Stimulated activated CD8-positive, alpha-beta memory T cell treated with anti-CD3 and anti-CD28 coated beads, Interleukin-15, amount 100 ng/mL, for 1 hour (primary cell): ENCODE measurements around the gene DNAJB6.
"Not testable (repeated sequence)": the region's sequence is repeated elsewhere in the genome, so short reads cannot be mapped to it uniquely, and the experiment has no call there.

ENCODE experiments used
- DNase-seq: peaks from one replicate; pipeline ENCODE4 v3.0.0-alpha.2; 2020; ENCODE audit warnings: low read depth

DNAJB6 gene

DNA sequence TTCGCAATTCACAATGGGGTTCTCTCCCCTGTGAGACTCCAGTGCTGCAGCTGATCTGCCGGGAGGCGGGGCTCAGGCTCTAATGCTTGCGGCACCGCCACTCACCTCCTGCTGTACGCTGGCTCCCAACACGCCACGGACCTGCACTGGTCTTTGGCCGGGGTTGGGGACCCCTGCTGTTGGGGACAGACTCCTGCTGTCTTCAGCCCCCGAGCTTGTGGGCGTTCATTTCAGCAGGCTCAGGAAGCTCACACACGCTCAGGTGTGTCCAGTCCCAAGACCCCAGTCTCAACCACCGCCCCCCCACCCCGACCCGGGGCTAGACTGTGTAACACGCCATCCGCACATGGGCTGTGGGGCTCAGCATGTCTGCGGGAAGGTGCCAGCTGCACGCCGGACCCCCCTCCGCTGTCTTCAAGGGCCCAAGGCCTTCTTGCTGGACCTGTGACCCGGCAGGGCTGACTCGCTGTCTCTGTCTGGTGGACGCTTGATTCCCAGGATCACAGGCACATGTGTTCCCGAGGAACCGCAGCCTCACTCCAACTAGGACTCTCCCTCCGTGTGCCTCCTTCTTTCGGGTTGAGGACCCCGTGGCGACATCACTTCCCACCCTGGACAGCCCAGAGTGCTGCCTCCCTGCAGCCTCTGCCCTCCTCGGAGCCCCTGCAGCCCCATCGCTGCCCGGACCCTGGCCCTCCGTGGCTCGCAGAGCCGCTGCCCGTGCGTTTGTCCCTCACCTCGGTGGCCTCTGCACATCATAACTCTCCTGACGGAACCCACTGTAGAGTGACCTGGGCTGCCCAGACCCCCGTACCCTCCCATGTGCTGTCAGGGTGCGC lies 106.4 kb downstream of the DNAJB6 start:
- no peak for DNase-seq

DNA sequence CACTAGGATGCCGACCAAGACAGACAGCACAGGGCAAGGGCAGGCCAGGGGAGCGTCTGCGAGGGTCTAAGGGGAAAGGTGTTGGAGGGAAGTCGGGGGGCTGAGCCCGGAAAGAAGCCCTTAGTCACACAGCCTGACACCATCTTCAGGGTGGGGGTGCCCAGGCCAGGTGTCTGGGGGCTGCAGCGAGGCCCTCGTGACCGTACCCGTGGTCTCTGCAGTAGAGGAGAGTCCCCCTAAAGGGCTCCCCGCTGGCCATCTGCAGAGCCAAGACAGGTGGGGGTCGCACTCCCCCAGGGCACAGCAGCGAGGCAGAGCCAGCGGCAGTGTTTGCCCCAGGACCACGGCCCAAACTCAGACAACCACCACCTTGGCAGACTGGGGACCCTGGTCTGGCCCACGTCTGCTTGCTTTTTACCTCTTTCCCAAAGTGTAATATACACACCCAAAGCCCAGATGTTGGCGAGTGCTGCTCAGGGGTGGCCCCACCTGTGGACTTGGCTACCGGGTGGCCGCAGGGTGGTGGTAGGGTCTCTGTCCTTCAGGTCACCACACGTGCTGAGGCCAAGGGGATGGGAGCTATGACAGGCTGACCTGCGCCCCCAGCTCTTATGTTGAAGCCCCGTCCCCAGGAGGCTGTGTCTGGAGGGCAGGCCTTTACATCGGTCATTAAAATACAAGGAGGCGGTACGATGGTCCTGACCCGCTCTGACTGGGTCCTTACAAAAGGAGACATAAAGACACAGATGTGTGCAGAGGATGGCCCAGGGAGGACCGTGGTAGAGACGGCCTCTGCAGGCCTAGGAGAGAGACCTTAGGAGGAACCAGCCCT lies 107.4 kb downstream of the DNAJB6 start:
- DNase-seq = no peak

DNA sequence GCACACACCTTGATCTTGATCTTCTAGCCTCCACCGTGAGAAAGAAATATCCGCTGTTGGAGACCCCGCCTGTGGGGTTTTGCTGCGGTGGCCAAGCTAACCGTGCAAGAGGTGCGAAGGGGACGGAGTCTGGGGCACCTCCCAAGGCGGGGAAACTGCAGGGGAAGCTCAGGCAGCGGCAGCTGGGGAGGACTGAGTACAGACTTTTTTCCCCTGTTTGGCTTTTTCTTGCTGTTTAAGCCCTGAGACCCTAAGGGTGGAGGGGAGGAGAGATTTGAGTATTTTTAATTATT lies 108.0 kb downstream of the DNAJB6 start:
- DNase-seq = no peak

DNA sequence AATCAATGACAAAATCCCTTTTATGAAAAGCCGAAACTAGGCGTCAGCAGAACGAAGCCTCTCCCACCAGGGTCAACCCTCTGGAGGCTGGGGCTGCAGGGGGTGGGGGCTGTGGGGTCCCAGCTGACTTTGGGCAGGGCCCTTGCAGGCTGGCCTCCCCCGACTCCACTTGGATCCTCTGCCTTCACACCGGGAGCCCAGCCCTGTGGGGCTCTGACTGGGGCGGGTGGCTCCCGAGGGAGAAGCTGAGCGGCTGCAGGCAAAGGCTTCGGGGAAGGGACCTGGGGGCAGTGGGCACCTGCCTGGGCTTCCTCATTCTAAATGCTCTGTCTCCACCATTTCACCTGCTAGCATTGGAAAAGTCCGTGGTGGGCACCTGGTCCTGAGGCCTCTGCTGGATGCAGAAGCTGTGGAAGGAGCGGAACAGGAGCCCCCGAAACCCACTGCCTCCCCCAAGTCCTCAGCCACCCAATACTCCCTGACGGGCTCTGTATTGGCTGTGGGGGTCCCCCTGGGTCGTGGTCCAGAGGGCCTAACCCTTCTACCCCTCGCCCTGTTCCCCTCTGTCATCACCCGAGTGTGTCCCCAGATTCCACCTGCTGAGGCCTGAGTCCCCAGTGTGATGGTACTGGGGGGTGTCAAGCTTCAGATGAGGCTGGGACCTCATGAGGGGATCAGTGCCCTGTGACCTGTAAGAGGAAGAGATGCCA lies 108.6 kb downstream of the DNAJB6 start:
- DNase-seq = no peak

DNA sequence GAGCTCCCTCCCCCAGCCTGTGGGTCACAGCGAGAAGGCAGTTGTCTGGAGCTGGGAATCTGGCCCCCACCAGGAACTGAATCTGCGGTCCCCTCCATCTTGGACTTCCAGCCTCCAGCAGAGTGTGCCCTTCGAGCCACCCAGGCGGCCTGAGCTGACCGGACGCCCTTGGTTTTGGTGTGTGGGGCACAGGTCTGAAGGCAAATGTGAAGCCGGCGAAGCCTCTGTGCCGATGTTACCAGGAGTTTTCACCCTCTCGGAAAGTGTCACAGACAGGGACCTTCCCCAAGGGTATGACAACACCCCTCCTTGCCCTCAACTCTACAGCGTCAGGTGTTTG lies 109.1 kb downstream of the DNAJB6 start:
- no peak for DNase-seq

DNA sequence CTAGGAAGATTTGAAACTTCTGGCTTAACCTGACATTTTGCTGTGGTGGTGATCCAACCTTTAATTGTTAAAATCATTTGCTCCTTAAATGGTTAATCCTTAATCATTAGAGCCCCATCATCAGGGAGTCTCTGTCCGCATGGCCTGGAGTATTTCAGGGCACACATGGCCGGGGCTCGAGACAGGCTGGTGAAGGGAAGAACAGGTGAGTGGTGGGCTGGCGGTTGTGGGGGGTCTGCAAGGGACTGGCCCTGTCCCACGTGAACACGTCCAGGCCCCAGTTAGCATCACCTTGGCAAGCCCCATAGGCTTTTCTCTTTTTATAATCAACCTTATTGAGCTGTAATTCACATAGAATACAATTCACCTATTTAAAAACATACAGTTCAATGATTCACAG lies 109.5 kb downstream of the DNAJB6 start:
- no peak for DNase-seq

DNA sequence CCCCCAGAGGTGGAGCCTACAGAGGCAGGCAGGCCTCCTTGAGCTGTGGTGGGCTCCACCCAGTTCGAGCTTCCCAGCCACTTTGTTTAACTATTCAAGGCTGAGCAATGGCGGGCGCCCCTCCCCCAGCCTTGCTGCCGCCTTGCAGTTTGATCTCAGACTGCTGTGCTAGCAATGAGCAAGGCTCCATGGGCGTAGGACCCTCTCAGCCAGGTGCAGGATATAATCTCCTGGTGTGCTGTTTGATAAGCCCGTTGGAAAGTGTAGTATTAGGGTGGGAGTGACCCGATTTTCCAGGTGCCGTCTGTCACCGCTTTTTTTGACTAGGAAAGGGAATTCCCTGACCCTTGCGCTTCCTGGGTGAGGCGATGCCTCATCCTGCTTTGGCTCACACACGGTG lies 117.2 kb downstream of the DNAJB6 start:
- not testable (repeated sequence) for DNase-seq

DNA sequence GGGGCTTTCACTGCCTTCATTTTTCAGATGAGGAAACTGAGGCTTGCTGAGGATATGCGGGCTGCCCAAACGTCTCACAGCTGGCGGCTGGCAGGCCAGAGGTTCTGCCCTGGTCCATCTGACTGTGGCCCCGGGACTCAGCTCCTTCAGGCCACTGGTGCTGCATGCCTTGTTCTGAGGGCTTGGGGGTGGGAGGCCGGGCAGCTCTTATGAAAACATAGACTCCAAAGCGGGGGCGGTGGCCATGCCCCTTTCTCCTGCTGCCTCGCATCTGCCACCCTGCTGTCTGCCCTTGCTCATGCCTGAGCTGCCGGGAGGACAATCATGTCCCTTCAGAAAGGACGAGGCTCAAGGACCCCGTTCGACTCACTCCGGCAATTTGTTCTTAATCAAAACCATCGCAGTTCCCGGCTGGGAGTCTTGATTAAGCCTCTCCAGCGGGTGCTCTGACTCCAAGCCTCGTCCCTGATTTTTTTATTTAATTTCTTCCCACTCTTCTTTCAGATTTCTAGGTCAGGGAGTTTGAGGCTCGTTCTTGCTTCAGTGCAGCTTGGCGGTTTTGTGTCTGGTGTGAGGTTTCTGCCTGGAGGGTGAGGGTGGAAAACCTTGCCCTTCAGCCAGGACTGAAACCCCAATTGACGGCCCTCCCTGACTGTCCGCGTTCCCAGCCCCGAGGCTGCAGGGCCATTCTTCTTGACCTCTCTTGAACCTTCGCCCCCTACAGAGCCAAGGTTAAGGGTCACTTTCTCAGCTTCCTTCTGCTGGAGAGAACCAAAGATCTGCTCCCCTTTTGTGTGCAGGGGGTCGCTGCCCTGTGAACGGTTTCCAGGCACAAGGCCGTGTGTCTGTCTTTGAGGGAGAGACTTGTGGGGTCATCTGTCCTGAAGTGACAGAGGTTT lies 120.8 kb downstream of the DNAJB6 start:
- no peak for DNase-seq

DNA sequence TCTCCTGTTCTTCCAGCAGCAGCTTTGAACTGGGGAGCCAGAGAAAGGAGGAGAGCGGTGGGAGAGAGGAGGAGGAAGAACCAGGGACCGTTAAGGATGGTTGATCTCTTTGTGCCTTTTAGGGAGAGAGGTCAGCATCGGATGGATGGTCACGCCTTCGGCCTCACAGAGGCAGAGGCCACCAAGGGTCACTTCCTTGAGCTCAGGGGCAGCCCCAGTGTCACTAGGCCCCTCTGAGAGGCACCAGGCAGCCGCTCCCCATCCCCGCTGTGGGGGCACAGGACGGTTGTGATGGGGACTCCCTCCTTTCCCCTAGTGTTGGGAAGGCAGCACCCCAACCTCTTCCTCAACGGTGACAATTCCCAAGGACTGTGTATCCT lies 121.4 kb downstream of the DNAJB6 start:
- DNase-seq = no peak

DNA sequence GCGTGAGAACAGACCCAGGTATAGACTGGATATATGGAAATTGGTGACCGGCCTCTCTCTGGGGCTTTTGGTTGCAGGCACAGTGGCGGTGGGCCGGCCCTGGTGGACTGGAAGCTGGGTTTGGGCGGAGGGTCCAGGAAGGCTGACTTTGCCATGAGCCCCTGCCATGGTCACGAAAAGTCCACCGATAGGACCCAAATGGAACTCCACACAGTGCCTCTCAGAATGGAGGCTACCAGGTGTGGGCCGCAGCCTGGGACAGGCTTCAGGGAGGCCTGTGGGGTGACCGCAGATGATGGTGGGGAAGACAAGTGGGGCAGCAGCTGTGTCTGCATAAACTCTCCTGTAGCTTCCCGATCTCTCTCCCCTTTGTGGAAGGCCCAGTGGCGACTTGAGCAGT lies 123.2 kb downstream of the DNAJB6 start:
- DNase-seq = no peak

DNA sequence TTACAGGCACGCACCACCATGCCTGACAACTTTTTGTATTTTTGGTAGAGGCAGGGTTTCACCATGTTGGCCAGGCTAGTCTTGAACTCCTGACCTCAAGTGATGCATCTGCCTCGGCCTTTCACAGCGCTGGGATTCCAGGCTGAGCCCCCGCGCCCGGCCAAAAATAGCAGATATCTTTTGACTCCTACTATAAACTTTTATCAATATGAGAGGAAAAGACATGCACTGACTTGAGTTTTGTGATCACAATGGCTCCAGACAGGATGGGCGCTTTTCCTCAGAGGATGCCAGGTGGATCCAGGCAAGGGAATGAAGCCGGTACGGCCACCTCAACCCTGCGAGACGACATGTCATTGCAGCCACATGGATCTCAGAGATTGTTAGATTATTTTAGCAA lies 123.9 kb downstream of the DNAJB6 start:
- DNase-seq = no peak

DNA sequence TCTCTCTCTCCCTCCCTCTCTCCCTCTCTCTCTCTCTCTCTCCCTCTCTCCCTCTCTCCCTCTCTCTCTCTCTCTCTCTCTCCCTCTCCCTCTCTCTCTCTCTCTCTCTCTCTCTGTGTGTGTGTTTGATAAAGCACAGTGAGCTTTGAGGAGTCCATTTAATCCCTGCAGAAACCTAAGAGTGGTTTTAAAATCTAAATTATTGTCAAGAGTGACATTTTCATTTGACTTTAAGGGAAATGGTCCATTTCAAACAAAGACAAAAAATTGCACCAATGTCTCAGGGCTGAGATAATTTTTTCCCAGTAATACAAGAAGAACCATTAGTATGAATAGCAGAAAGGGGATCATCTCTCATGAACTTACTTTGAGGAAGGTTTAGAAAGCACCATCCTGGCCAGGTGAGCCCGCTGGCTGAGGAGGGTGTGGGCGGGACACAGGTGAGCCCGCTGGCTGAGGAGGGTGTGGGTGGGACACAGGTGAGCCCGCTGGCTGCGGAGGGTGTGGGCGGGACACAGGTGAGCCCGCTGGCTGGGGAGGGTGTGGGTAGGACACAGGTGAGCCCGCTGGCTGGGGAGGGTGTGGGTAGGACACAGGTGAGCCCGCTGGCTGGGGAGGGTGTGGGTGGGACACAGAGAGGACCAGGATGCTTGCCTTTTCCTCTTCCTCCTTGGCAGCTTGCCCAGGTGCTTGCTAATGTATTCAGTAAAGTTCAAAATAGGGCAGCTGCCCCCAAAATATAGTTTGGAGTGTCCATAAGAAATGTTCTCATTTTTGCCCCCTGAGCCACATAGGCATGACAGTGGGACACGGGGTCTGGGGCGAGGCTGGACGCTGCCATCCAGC lies 125.0 kb downstream of the DNAJB6 start:
- no peak for DNase-seq

DNA sequence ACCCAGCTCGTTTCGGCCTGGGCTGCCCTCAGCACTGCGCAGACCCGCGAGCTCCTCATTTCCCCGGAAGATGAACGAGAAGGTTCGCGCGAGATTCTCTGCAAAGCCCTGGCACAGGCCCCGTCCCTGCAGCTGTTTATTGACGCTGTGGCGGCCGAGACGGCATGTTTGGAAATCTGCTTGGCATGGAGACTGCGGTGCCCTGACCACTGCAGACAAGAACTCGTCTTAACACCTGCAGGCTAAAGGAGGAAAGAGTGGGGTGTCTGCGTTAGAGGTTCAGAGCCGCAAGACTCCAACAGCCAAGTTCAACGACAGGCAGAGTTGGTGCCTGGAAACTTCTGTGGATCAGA lies 125.6 kb downstream of the DNAJB6 start:
- DNase-seq = no peak

DNA sequence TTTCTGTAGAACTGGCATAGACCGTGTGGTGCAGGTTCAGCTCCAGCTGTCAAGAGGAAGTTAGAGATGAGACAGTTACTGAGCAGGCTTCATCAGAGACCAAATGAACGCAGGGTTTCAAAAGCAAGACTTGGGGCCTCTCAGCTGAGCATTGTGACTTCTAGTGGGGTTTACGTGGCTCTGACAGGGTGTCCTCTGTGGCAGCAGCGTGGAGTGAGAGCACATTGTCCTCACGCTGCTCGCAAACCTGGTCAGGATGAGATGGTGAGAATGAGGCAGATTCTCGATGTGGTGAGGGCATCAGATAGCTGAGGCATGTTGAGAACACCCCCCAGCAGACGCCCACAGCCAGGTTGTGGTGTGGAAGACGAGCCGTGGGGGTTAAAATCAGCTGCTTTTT lies 126.0 kb downstream of the DNAJB6 start:
- DNase-seq = no peak

DNA sequence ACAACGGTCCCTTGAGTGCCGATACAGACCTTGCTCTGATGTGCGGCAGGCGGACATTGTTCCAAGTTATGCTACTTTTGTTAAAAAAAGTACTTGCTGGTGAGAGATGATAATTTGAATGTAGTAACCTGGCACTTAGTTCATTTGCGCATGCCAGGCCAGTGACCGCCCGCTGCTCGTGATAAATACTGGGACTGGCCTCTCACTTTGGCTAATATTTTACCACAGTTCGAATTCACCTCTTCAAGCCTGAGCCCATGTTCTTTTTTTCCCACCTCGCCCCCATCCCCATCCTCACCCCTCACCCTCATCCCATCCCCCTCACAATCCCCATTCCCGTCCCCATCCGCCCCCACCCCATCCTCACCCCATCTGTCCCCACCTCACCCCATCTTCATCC lies 126.4 kb downstream of the DNAJB6 start:
- DNase-seq = no peak

DNA sequence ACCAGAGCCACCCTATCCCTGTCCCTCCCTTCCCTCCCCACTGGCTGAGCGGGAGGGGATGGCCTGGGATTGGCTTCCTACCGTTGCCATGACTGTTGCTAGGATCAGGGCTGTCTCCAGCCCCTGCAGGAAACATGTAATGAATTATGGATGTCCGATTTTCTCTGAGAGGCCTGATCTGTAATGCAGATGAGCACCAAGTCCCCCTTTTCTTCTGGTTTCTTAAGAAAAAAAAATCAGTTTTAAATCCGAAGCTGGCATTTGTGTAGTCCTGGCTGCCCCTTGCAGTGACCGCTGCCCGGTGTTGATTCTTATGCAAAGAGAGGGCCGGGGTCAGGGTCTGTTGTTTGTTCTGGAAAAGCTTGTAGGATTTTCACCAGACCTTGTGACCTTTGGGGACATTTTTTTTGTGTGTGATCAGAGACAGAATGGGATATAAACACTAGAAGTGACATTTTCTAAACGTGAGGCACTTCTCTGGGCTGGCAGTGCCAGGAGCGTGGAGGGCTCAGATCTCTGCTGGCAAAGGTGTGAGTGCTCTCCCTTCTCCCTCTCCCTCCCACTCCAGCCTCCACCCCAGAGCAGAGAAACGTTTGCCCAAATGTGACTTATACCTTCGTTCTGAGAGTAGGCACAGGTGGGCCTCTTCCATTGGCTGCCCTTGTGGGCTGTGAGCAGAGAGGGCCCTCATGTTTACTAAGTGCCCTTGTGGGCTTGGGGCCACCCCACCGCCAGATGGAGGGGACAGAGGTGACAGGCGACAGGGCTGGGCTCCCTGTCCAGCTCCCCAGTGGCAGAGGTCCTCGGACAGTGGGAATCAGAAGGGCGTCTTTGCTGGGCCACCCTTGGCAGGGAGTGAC lies 127.5 kb downstream of the DNAJB6 start:
- DNase-seq = no peak

DNA sequence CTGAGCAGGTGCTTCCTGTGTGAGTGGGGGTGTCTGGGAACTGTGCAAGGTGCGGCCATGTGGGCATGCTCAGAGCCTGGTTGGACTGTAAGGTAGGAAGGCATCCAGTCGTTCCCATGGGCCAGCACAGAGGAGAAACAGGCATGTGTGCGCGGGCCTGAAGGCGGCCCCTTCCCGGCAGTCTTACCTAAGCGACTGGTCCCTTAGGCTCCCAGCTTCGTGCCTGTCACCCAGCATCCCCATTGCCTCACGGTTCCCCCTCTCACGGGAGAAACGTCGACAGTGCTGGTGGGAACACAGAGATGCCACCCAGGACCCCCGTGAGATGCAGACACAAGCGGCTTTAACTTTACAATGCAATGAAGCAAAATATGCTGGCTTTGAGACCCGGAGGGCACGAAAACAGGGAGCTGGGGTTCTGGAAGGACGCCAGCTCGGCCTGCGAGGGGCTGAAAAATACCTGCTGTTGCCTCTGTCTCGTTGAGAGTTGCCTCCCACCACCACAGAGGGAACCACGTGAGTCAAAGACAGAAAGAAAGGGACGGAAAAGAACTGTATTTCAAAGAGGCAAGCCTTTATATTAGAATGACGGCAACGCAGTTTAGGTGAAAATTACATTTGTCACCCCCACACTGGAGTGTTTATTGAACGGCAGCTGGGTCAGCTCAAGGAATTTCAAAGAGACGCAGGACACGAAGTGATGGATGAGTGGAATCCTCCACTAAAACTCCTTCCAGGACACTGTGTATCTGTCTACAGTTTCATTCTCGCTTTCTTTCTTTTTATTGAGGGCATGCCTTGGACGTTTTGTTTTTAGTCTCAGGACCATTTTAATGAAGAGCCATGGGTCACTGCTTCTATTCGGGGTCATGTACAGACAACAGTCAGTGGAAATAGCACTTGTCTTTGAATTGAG lies 128.4 kb downstream of the DNAJB6 start:
- DNase-seq = no peak

DNA sequence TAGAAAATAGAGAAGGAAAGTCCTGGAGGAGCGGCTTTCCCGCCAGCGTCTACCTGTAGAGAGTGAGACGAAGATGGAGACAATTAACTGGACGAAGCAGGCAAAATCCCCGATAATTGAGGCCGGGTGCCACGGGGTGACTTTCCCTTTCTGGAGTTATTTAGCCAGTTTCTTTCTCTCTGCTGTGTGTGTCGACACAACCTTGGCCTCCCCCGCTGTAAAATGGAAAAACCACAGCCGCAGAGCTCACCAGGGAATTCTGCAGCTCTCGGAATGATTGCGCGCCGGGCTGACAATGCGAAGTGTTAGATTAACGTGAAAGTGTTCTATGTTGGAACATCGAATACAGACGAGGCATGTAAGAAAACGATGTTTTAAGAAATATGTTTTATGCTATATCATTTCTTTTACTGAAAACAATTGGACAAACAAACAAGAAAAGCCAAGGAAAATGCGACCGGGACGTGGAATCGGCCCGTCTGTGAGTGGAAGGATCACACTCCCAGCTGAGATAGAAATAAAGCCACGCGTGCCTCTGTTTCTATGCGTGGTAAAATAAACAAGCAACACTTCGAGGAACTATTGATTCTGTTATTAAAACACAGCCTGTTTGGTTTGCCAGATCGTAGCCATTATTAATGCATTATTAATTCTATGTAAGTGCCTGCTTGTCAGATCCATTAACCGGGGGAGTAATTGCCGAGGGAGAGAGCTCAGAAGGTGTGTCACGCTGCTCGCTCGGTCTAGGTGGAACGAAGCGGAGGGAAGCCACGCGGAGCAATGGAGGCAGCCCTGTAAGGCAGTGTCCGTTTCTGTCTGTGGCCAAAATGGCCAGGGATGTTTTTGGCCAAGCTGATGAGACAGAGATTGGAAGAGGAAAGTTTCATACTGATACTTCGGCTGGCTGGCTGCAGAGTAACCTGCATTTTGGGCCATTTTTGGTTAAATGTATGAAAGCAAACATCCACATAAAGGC lies 129.4 kb downstream of the DNAJB6 start:
- DNase-seq = no peak
